CD4-positive, alpha-beta T cell treated with Interleukin-21 for 1 hour (primary cell): ENCODE measurements around the gene CYLD.

ENCODE experiments used
- DNase-seq: peaks from one replicate; pipeline ENCODE4 v3.0.0-alpha.2; 2020

Gene CYLD

GRCh38 chr16:50741225-50741780 lies 583 bp upstream of the CYLD start:
- DNase-seq, result no peak

- peak; percentile 65 for DNase-seq
Measured at GRCh38 chr16:50742576-50743200, 802 bp downstream of the CYLD start.

- no peak for DNase-seq
Measured at GRCh38 chr16:50743581-50744225, 1.8 kb downstream of the CYLD start.

- DNase-seq, result no peak
Measured at GRCh38 chr16:50744881-50745280, 3.0 kb downstream of the CYLD start.

GRCh38 chr16:50745940-50746339 lies 4.1 kb downstream of the CYLD start:
- DNase-seq, result no peak

- peak; percentile 79 for DNase-seq
Measured at GRCh38 chr16:50747207-50747956, 5.5 kb downstream of the CYLD start.

GRCh38 chr16:50751528-50751927 lies 9.6 kb downstream of the CYLD start:
- no peak for DNase-seq

GRCh38 chr16:50752471-50753235 lies 10.8 kb downstream of the CYLD start:
- DNase-seq, result no peak

- DNase-seq, result no peak
Measured at GRCh38 chr16:50756473-50756872, 14.6 kb downstream of the CYLD start.

- DNase-seq, result no peak
Measured at GRCh38 chr16:50761267-50761666, 19.4 kb downstream of the CYLD start.

- DNase-seq, result no peak
Measured at GRCh38 chr16:50762241-50762640, 20.4 kb downstream of the CYLD start.

- DNase-seq, result no peak
Measured at GRCh38 chr16:50763211-50763610, 21.3 kb downstream of the CYLD start.

GRCh38 chr16:50765260-50765659 lies 23.4 kb downstream of the CYLD start:
- DNase-seq, result no peak

- no peak for DNase-seq
Measured at GRCh38 chr16:50765861-50766260, 24.0 kb downstream of the CYLD start.

- no peak for DNase-seq
Measured at GRCh38 chr16:50767197-50767596, 25.3 kb downstream of the CYLD start.

GRCh38 chr16:50771366-50771765 lies 29.5 kb downstream of the CYLD start:
- no peak for DNase-seq

- no peak for DNase-seq
Measured at GRCh38 chr16:50774405-50774804, 32.5 kb downstream of the CYLD start.

GRCh38 chr16:50774960-50775359 lies 33.1 kb downstream of the CYLD start:
- no peak for DNase-seq

GRCh38 chr16:50776037-50776436 lies 34.2 kb downstream of the CYLD start:
- DNase-seq, result no peak

- no peak for DNase-seq
Measured at GRCh38 chr16:50778284-50779163, 36.6 kb downstream of the CYLD start.

- DNase-seq, result peak; percentile 41
Measured at GRCh38 chr16:50781043-50781442, 39.2 kb downstream of the CYLD start.

- DNase-seq, result no peak
Measured at GRCh38 chr16:50781518-50781917, 39.6 kb downstream of the CYLD start.
